DMS 273 (cell line): ENCODE data around the gene KMO.

Experiments
- DNase-seq: peaks from one replicate; lab custom pipeline; 2025; ENCODE audit not compliant: unreplicated experiment; lab: John Stamatoyannopoulos, UW

KMO gene

GRCh38 chr1:241532162-241532531 is at the start of gene KMO:
TSS of gene KMO (plus strand) at chr1:241532378. CDS start at chr1:241532445, 67 bp downstream.
- no peak for DNase-seq

- DNase-seq, result no peak
Measured at GRCh38 chr1:241482761-241483250, 49.4 kb upstream of the KMO start.

GRCh38 chr1:241485145-241485544 is 47.0 kb upstream of the KMO start:
- DNase-seq, result no peak

GRCh38 chr1:241485554-241485992 is 46.6 kb upstream of the KMO start:
- DNase-seq, result peak; percentile 63

- DNase-seq, result no peak
Measured at GRCh38 chr1:241488739-241489138, 43.4 kb upstream of the KMO start.

- DNase-seq, result no peak
Measured at GRCh38 chr1:241495741-241496140, 36.4 kb upstream of the KMO start.

- DNase-seq, result peak; percentile 37
Measured at GRCh38 chr1:241499910-241500309, 32.3 kb upstream of the KMO start.

GRCh38 chr1:241503444-241503843 is 28.7 kb upstream of the KMO start:
- DNase-seq, result no peak

- DNase-seq, result no peak
Measured at GRCh38 chr1:241507189-241507863, 24.9 kb upstream of the KMO start.

GRCh38 chr1:241513378-241513777 is 18.8 kb upstream of the KMO start:
- peak; percentile 90 for DNase-seq

- peak; percentile 52 for DNase-seq
Measured at GRCh38 chr1:241518476-241519307, 13.5 kb upstream of the KMO start.

GRCh38 chr1:241519308-241520079 is 12.7 kb upstream of the KMO start, which contains the start of gene FH:
TSS of gene FH (minus strand) at chr1:241519755. CDS start at chr1:241519722, 33 bp downstream.
- peak; percentile 99 for DNase-seq

- no peak for DNase-seq
Measured at GRCh38 chr1:241520080-241520465, 12.1 kb upstream of the KMO start.

- DNase-seq, result no peak
Measured at GRCh38 chr1:241521718-241522117, 10.5 kb upstream of the KMO start.

- DNase-seq, result no peak
Measured at GRCh38 chr1:241525026-241525425, 7.2 kb upstream of the KMO start.

GRCh38 chr1:241527146-241527545 is 5.0 kb upstream of the KMO start:
- DNase-seq, result no peak

- peak; percentile 84 for DNase-seq
Measured at GRCh38 chr1:241531195-241532161, 700 bp upstream of the KMO start.

GRCh38 chr1:241532864-241533263 is 686 bp downstream of the KMO start:
- no peak for DNase-seq

- no peak for DNase-seq
Measured at GRCh38 chr1:241533326-241534115, 1.3 kb downstream of the KMO start.
